GM21737 (cell line): ENCODE results near the gene RUVBL1.

Source experiments
- ATAC-seq: cut with Tn5 transposase; IDR thresholded peaks from one replicate; pipeline ENCODE4 v1.9.1; 2021; ENCODE audit warnings: mild to moderate bottlenecking, moderate library complexity; ENCODE audit not compliant: unreplicated experiment

The RUVBL1 gene

DNA sequence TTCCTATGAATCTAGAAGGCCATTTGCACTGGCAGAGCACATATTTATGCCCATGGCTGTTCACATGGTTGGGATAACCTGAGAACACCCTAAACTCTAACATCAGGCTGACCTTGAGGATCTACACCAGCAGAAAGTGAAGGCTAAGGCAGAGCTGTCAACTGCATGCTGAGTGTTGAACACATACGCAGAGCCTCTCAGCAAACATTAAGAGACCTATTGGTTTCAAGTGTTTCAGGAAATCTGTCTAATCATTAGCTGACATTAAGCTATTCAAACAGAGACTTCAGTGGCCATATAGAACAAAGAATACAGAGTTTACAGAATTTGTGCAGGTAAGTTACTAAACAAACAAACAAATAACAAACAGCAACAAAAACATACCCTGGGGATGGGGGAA lies 87.5 kb downstream of the RUVBL1 start:
- ATAC-seq: no peak

DNA sequence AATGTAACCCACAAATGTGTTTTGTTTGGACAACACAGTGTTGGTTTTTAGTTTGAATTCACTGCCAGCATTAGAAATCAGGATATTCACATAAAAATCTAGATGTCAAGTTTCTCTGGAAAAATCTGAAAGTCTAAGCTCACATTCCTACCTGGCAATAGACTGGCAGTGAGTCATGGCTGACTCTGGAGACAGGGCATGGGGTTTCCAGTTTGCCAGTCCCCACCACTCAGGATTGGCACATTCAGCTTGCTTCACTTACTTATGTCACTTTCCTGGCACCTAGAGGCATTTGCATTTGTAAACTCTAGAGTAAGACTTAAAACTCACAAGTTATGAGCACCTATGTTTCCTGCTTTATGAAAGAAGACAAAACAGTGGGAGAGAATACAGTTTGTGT lies 90.5 kb downstream of the RUVBL1 start:
- no peak for ATAC-seq
